Gastrocnemius medialis (tissue), 4 donors: ENCODE data around the gene PRPS1.

ENCODE experiments used
- POLR2A ChIP-seq, 2 donors: fragments of 450-650 bp; IDR thresholded peaks; one replicate each; pipeline ENCODE4 v1.6.1; 2017; ENCODE audit warnings: antibody characterized with exemption in 2 of 2, mild to moderate bottlenecking in 2 of 2, moderate library complexity in 2 of 2
- TF ChIP-seq, protein P1 (sequence below), 5 experiments: fragments of 450-650 bp in 3 of 5; fragments of 200-600 bp in 2 of 5; sonication (generic) in 2 of 5; IDR thresholded peaks in 4 of 5; conservative IDR thresholded peaks in 1 of 5; 1 replicate in 4 of 5; 2 replicates in 1 of 5; pipeline ENCODE4 v1.5.1; 2016 to 2019; ENCODE audit warnings: antibody characterized with exemption in 5 of 5, mild to moderate bottlenecking in 3 of 5, moderate library complexity in 3 of 5

DNA sequence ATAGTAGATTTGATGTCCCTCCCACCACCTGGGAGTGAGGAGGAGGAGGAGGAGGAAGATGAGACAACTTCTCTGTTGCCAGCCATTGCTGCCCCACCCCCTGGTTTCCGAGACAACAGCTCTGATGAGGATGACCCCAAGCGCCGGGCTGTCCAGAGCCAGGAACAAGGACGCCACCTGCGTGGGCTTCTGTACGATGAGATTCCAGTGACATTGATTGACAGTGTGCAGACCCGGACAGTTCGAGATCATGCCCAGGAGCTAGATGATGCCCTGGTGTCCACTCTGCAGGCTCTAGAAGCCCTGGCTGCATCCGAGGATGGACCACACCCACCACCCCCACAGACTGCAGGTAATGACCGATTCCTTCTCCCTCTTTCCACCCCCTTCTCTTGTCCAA lies 30.5 kb upstream of the PRPS1 start:
- TF ChIP-seq, protein P1, sequence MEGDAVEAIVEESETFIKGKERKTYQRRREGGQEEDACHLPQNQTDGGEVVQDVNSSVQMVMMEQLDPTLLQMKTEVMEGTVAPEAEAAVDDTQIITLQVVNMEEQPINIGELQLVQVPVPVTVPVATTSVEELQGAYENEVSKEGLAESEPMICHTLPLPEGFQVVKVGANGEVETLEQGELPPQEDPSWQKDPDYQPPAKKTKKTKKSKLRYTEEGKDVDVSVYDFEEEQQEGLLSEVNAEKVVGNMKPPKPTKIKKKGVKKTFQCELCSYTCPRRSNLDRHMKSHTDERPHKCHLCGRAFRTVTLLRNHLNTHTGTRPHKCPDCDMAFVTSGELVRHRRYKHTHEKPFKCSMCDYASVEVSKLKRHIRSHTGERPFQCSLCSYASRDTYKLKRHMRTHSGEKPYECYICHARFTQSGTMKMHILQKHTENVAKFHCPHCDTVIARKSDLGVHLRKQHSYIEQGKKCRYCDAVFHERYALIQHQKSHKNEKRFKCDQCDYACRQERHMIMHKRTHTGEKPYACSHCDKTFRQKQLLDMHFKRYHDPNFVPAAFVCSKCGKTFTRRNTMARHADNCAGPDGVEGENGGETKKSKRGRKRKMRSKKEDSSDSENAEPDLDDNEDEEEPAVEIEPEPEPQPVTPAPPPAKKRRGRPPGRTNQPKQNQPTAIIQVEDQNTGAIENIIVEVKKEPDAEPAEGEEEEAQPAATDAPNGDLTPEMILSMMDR (IDR thresholded peaks at IDR 0.05 in 4 of 5, conservative IDR thresholded peaks at IDR 0.05 in 1 of 5), result no peak
- no peak for TF ChIP-seq POLR2A (IDR thresholded peaks at IDR 0.05)
